ENCODE data around the gene EYS.

GRCh38 chr6:65149841-65150240, 557.2 kb downstream of the EYS start:
- no peak for TF ChIP-seq CTCF (IDR thresholded peaks at IDR 0.05)
- no peak for TF ChIP-seq POLR2AphosphoS5 (IDR thresholded peaks at IDR 0.05)
